Stimulated activated CD4-positive, alpha-beta T cell treated with anti-CD3 and anti-CD28 coated beads, Interleukin-15, amount 100 ng/mL, for 24 hours (primary cell): ENCODE measurements around the gene AMPH.
"Not testable (repeated sequence)": the region's sequence is repeated elsewhere in the genome, so short reads cannot be mapped to it uniquely, and the experiment has no call there.

Experiments
- DNase-seq: peaks from one replicate; pipeline ENCODE4 v3.0.0-alpha.2; 2020

Gene AMPH

DNA sequence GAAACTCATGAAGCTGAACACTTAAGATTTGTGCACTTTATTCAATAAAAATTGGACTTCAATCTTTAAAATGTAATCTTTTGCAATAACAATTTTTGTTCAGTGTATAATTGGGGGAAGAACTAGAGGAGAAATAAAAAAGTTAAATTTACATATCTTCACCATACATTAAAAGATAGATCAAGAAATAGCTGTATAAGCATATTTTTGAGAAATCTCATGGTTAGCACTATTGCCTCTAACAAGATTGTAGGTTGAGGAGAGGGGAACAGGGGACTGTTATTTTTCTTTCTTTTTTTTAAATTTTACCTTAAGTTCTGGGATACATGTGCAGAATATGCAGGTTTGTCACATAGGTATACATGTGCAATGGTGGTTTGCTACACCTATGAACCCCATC, 5.3 kb downstream of the AMPH start:
- DNase-seq = no peak

DNA sequence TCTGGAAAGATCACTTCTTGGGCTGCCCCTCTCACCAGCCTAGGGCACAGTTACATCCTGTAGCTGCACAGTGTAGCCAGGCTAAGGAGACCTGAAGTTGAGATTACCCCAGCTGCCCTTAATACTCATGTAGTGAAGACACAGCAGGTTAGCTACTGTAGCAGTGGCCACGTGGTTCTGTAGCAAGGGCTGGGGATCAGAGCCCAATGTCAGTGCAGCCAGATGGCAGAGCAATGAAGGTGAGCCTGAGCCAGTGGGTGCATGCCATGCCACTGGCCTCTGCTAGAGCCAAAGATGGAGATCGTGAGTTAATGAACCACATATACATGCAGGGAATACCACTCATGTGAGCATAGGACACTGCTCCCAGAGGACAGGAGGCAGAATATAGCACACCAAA, 15.5 kb downstream of the AMPH start:
- DNase-seq = no peak

DNA sequence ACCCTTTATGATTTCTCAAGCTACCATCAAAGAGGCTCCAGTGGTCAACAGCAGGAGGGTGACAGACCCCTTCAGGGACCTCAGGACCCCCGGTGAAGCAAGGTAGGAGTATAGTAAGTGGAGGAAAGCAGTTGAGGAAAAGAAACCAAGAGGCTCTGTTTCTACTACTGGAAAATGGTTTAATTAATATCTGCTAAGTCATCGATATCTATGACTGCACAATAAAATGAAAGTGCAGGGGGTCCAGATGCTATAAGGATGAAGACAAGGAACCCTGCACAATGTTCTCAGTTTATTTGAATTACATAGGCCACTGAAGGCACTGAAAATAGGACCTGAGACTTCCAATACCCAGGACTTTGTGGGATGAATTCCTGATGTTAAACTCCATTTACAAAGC, 23.7 kb downstream of the AMPH start:
- DNase-seq = no peak

DNA sequence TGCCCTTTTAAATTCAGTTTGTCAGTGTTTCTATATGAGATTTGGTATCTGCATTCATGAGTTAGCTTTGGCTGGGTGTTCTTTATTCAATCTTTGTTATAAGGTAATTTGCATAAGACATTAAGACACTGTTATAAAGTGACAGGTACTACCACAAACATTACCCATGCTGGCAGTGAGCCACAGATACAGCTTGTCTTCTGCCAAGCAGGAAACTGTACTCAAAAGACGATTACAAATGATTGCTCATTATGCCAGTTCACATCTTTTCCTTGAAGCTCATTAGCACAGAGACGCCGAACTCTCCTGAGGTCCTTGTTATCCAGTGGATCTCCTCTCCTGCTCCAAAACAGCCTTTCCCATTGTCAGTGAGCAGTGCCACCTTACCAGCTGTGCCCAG, 30.4 kb downstream of the AMPH start:
- no peak for DNase-seq

DNA sequence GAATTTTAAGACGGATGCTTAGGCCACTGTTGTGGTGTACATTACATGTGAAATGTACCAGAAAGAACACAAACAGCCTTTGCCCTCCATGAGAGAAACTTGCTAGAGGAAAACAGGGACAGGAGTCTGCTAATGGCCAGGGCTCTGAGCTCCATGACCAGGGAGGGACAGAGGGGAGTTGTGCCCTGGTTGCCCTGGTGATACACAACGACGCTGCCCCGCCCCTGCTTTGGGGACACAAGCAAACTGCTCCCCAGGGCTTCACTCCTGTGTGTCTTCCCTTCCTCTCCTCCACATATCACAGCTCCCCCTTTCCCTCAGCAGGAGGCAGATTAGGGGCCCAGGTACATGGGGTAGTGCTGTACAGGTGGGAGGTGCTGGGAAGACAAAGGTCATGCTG, 36.2 kb downstream of the AMPH start:
- DNase-seq = no peak

DNA sequence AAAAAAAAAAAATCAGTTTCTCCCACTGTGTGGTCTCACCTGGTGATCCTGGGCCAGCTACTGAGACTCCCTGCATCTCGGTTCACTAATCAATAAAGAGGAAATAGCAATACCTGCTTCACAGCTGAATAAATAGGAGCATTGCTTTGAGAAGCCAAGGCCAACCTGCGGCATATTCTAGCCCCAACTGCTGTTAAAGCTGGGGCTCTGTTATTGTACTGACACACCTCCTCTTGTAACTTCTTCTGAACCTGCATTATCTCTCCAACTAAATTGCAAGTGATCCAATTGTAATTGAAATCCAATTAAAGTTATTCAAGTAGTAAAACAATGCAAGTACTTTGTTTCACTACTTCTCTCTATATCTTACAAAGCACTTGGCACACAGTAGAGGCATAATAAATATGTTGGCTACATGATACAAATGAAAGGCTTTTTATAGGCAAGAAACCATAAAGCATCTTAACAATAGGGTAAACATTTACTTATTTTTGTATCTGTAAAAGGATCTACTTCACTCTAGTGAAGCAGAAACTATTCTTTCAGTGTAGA, 38.4 kb downstream of the AMPH start:
- no peak for DNase-seq

DNA sequence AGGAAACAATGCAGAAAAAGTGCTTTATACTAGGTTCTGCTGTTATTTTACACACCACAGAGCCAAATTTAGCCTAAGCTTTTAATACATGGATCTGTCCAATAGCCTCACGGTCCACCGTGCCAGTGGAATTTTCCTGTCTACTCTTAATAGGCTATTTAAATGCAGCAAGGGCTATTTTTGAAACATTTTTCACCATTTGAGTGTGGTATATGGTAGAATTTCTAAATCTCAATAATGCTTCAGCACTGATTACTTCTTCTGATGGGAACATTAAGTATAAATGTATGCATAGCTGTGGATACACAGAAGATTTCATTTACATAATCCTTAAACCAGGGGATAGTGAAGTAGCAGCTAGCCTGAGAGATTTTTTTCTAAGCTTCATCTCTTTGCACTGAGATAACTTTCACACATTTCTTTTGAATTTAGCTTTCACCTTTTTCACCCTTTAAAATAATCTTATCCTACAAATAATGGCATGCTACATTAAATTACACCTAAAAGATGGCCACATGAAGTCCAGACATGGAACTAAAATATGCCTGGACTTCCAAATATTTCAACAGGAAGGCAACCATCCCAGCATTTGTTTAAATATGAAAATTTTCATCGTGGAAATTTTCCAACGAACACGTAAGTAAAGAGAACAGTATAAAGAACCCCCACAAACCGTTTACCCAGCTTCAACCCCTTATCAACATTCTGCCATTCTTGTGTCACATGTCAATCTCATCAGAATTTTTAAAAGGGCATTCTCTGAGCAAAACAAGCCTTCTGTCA, 45.4 kb downstream of the AMPH start:
- DNase-seq = no peak

DNA sequence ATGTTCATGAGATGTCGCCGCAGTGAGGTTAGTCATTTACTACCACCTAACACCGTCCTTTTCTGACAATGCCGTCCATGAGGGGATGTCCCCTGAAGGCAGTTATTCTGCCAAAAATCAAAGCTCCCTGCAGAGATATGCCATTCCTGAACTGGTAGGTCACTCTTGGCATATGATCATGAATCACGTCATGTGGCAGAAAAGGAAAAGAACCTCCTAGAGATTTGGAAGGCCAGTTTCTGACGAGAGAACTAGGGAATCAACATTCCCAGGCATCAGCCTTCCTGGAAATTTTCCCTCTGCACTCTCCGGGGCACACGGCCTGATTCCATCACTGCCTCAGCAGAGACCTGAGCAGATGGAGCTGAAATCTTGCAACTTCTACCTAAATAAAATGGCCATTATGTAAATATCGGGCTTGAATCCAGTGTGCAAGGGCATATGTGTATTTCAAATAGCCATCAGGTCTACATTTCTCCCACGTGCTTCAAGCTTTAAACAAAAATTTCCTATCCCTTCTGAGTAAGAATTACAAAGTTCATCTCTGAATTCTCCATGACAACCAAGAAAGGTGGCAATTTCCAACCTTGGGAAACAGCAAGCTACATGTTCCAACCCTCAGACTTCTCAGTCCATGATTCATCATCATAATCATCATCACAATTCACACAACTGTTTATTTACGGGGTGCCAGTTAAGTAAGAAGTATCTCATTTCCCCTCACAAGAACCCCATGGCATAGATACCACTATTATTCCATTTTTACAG, 46.5 kb downstream of the AMPH start:
- no peak for DNase-seq

DNA sequence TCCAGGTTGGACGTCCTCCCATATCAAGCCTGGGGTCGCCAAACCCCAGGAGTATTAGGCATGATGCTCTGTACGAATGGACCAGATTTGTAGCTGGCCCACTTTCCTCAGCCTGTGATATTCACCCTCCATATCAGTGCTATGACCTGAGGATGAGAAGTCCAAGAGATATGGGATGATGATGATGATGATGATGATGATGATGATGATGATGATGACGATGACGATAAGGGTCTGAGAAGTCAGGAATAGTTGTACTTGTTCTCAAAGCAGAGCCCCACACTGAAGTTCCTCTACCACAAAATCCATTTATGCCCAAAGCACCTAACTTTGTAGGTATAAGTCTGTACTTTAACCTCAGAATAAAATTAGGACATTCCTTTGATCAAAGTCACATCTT, 50.7 kb downstream of the AMPH start:
- DNase-seq = no peak

DNA sequence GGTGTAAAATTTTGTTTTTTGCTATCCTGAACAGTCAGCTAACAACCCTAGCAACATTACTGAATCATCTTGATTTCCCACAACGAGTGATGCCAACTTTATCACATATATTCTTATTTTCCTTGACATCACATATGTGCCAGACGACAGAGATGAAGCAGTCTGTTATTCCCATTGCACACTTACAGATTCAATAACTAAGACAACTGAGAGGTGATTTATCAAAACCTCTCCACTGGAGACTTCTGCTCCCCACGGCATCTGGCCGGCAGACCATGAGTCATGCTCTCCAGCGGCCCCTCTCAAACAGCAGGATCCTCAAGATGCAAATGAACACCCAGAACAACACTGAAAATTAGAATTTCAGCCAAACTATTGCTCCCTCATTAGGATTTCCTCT, 57.1 kb downstream of the AMPH start:
- DNase-seq = no peak

DNA sequence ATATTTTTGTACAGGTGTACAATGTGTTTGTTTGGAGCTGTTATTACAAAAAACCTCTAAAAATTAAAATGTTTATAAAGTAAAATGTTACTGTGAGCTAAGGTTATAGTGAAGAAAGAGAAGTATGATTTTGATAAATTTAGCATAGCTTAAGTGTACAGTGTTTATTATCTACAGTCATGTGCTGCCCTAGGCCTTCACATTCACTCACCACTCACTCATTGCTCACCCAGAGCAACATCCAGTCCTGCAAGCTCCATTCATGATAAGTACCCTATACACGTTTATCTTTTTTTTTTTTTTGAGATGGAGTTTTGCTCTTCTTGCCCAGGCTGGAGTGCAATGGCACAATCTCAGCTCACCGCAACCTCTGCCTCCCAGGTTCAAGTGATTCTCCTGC, 59.6 kb downstream of the AMPH start:
- not testable (repeated sequence) for DNase-seq

DNA sequence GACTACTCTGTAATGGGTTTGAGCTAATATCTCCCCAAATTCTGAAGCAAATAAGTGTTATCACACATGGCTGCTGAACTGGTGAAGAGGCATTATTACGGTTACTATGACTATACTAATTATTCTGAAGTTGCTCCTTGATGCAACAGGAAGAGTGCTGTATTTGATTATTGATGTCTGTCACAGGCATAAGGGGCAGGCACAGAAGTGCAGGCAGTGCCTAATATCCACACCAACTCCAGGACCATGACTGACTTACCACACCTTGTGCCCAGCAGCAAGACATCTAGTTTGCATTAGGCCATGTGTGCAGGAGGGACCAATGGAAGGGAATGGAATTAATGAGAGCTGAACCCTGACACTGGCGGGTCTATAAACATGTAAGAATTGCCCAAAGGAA, 62.7 kb downstream of the AMPH start:
- DNase-seq = no peak

DNA sequence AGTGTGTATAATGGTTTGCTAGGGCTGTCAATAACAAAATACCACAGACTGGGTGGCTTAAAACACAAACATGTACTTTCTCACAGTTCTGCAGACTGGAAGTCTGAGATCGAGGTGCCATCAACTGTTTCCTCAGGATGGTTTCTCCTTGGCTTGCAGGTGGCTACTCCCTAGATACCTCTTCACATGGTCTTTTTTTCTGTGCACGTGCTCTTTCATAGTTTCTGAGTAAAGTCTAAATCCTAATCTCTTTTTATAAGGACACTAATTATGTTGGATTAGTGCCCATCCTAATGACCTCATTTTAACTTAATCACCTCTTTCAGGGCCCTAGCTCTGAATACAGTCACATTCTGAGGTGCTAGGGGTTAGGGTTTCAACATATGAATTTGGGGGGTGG, 65.9 kb downstream of the AMPH start:
- no peak for DNase-seq

DNA sequence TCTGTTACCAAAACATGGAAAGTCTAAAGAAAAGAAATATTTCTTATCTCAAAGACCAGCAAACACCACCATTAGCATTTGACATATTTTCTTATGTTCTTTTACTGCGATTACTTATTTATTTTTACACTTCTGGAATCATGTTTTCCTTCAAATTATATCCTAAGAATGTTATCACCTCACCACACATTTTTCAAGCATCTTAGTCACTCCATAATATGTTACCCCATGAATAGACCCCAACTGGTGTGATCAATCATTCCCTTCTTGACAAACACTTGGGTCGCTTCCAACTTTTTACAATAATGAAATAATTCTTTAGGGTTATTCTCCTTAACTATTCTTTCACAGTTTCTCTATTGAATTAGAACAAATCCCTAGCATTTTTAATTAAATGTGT, 67.4 kb downstream of the AMPH start:
- no peak for DNase-seq

DNA sequence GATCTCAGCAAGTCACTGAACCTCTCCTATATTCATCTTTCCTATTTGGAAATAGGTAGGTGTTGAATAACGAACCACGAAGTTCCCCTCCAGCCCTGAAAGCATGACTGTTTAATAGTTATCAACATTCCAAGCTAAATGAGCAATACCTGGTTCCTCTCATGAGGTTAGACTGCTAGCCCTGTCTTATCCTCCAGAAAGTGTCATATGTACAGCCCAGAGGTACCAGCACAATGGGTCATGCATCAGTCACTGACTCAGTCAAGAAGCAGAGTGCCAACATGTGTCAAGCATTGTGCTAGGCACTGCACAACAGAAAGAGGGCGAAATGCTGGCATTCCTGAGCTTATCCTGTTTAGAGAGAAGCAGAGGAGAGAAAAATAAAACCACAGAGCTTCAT, 70.0 kb downstream of the AMPH start:
- no peak for DNase-seq

DNA sequence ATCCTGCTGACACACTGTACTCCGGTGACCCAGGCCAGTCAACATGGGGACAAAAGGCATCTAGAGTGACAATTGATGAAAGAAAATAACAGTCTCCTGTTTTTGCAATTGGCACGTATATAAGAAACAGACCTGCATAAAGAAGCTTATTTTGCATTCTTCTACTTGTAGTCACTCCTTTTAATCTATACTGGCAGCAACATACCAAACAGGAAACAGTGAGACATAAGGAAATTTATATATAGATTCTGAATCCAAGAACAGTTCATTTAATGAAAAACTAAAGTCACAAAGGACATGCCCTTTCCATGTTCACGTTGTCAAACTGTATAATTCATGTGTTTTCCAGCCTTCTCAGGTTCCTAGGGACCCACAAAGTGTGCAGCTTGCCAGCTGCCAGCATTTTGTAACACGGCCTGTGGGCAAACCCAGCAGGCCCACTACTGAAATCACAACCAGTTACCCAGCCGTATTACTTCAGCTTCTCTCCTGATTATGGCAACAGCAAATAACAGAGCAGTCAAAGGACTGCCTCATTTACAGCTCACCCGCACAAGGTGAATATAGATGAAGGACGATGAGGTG, 72.3 kb downstream of the AMPH start:
- no peak for DNase-seq

DNA sequence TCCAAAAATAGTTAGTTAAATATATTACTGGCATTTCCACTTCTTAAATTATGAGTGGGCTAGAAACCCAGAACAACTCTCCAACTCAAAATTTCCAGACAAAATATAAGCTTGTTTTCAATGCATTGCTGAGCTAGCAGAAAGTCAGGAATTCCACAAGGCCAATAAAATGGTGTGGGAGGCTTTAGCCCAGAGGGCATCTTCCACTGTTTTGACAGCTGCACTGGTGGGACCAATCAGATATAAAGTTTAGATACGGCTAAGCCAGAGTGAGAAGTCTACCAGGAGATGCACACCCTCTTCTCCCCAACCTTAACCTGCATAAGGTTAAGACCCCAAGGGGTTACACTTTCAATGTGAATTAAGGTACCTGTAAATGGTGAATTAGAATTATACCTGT, 76.6 kb downstream of the AMPH start:
- no peak for DNase-seq

DNA sequence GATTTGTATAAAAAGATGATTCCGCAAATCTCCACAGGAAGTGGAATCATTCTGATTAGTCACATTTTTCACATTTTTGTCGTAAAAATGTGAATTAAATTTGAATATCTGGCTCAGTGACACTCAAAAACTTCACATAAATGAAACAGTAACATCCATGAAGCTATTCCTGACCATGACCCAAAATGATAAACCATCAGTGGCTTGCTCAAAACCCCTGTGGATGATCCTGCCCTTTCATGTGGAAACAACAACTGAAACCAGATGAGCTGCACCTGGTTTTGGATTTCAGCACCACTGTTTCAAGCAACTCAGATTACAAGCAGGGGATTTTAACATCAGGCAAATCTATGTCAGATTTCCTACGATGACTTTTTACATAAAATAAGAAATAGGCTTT, 80.3 kb downstream of the AMPH start:
- DNase-seq = no peak

DNA sequence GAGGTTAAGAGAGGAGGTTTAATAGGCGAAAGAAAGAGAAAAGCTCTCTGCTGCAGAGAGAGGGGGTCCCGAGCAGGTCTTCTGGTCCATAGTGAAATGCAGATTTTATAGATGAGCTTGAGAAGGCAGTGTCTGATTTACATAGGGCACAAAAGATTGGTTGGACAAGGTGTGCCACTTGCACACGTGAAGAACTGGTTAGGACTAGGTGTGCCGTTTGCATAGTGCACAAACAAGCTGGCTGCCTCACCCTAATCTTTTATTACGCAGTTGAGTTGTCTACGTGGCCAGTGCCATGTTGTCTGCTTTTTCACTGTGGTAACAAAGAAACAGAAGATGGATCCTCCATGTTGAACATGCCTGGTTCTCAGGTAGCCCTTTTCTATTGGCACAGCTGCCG, 82.6 kb downstream of the AMPH start:
- no peak for DNase-seq

DNA sequence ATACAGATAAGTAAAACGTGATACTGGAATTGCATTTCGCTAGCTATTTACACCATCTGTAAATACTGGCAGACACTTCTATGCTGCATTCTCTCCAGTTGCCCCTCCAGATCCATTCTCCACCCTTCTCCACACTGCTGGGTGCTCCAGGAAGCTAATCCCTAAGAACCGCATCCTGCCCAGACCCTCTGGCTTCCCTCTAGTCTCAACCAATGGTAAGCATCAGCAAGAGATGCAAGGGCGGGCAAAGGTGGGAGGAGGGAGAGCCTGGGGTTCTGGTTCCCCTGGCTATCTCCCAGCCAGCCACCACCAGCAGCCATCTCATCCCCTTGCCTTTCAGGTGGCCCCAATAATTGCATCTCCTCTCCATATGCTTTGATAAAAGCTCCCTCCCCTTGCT, 84.4 kb downstream of the AMPH start:
- no peak for DNase-seq

DNA sequence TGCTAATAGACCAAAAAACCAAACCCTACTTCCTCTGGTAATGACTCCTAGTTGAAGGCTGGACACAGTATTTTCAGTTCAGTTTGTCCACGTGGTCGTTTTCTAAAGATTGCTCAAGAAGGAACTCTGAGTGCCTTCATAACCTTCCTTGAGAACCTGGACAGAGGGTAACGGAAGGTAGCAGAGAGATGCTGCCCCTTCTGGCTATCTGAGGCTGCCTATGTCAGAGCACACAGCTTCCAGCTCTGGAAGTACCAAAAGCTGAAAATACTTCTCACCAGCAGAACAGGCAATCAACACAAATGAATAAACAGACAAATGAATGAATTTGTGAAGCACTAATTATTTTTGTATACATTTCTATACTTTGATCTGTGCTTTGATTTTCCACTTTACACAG, 85.2 kb downstream of the AMPH start:
- no peak for DNase-seq

DNA sequence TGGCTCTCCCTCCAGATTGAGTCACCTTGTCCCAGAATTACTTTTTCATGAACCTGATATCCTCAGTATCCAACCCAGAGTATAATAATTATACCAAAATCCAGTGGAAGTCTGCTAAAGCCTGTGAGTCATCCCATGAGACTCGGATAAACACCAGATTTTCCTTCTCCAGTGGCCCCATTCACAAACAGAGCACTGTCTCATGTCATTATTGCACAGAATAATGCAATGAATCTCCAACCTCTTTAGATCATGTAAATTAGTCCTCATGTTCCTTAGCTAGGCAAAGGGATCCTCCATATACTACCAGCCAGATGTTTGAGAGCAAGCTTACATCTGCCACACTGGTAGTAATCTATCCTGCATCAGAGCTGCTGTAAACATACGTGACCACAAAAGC, 89.0 kb downstream of the AMPH start:
- no peak for DNase-seq

DNA sequence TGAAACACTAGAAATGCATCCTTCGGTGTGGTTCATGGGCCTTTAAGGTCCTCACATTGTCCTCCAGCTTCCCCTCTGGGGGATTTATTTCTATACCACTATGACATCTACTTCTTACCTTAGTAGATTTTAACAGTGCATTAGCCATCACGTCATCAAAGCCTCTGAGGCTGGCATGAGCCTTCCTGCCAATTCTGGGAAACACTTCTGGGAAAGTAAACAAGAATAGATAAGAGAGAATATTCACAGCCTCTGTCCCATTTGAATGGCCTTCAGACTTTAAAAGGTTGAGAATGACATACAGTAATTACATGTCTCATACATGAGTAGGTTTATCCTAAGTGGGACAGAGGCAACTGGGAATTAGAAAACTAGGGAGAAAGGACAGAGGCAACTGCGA, 89.7 kb downstream of the AMPH start:
- no peak for DNase-seq

DNA sequence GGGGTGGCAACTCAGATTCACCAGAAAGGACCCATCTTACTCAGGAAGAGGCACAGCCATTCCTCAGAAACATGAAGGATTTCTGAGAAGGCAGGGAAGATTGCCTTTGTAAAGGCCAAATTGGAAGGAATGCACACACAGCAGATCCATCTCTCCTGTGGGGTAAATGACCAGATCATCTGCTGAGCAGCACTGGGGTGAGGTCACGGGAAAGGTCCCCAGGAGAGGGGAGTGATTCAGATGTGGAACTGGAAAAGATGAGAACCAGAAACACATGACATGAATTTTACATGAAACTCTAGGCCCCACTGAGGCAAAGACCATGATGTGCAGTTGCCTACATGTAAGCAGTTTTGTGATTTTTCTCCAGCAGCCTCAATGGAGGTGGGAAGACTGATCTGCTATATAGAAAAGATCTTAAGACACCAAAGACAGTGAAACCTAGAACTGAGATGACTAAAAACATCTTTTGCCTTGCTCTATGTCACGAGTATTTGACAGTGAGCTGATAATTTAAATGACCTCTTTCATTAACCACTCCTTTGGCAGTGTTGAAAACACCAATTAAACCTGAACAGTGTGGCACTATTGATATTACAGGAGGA, 91.6 kb downstream of the AMPH start:
- peak; percentile 10 for DNase-seq
